H1 (cell line): Measurements from ENCODE around the gene CBFA2T2. TPM values are rescaled to one million over a fixed set of nuclear protein-coding genes. Genes with fewer than 3 reads are reported as not detected.
A peak's percentile ranks its signal among the peaks of the same experiment; 100 is the strongest.

Experiments
- CTCF ChIA-PET: fragments of 300-600 bp; sonication (Branson Sonifier 250); formaldehyde crosslinking; loops from one replicate; lab custom pipeline; 2021; ENCODE audit not compliant: partially characterized antibody; lab: Charles Lee
- POLR2A ChIA-PET: fragments of 300-600 bp; sonication (Branson Sonifier 250); formaldehyde crosslinking; loops from one replicate; lab custom pipeline; 2021; ENCODE audit warnings: inconsistent platforms; ENCODE audit not compliant: partially characterized antibody; lab: Charles Lee
- DNase-seq, 2 experiments: peaks; one replicate each; pipeline versions ENCODE4 v3.0.0 to v3.0.0-alpha.2; 2010 to 2022; ENCODE audit warnings: low spot score in 2 of 2, low read depth in 1 of 2, mixed read lengths in 1 of 2
- FAIRE-seq: peaks from 2 replicates; lab custom pipeline; 2011; peaks lifted over from hg19 to GRCh38; lab: Jason Lieb, UNC
- H2AFZ ChIP-seq: 2 replicates; pipeline ENCODE4 v1.8.1; 2012; ENCODE audit warnings: low read length, inconsistent platforms
- H2AK5ac ChIP-seq: 2 replicates; pipeline ENCODE4 v1.6.1; 2013; ENCODE audit warnings: low read depth, low read length
- H2BK120ac ChIP-seq: replicated peaks from 2 replicates; pipeline ENCODE3; 2013; ENCODE audit warnings: low read depth, low read length, inconsistent platforms
- H2BK12ac ChIP-seq: 2 replicates; pipeline ENCODE4 v1.6.1; 2013; ENCODE audit warnings: low read depth, low read length
- H2BK15ac ChIP-seq: 2 replicates; pipeline ENCODE4 v1.6.1; 2013; ENCODE audit warnings: low read length
- H2BK20ac ChIP-seq: 2 replicates; pipeline ENCODE4 v1.6.1; 2013; ENCODE audit warnings: low read length
- H2BK5ac ChIP-seq: 2 replicates; pipeline ENCODE4 v1.6.1; 2013; ENCODE audit warnings: low read depth, low read length
- H3K14ac ChIP-seq: 2 replicates; pipeline ENCODE4 v1.6.1; 2013; ENCODE audit warnings: inconsistent platforms; ENCODE audit not compliant: insufficient read length
- H3K18ac ChIP-seq: 2 replicates; pipeline ENCODE4 v1.6.1; 2013; ENCODE audit warnings: low read length; ENCODE audit errors: extremely low read depth
- H3K23ac ChIP-seq: 2 replicates; pipeline ENCODE4 v1.6.1; 2013; ENCODE audit warnings: inconsistent platforms; ENCODE audit not compliant: insufficient read length
- H3K23me2 ChIP-seq: 2 replicates; pipeline ENCODE4 v1.6.1; 2013; ENCODE audit warnings: low read depth, low read length
- H3K27ac ChIP-seq: 2 replicates; pipeline ENCODE4 v1.6.1; 2011; ENCODE audit warnings: low read depth, low read length, inconsistent platforms
- H3K27me3 ChIP-seq, 4 experiments: replicated peaks in 1 of 4; 1 replicate in 1 of 4; 2 replicates in 3 of 4; pipeline versions ENCODE4 v1.6.1 to v1.8.1; 2011 to 2013; ENCODE audit warnings: low read length in 3 of 4, mild to moderate bottlenecking in 3 of 4, inconsistent platforms in 2 of 4, mixed read lengths in 2 of 4, moderate library complexity in 1 of 4; ENCODE audit not compliant: control insufficient read depth in 3 of 4, insufficient read depth in 3 of 4; ENCODE audit errors: extremely low read depth in 1 of 4
- H3K36me3 ChIP-seq, 4 experiments: 2 replicates each; pipeline versions ENCODE4 v1.6.1 to v1.8.1; 2011 to 2013; ENCODE audit warnings: mild to moderate bottlenecking in 4 of 4, low read length in 3 of 4, moderate library complexity in 2 of 4, control low read depth in 1 of 4, inconsistent platforms in 1 of 4; ENCODE audit not compliant: insufficient read depth in 4 of 4, control insufficient read depth in 2 of 4
- H3K4ac ChIP-seq: replicated peaks from 2 replicates; pipeline ENCODE3; 2013; ENCODE audit warnings: low read length, low read depth, mixed read lengths, inconsistent platforms; ENCODE audit not compliant: insufficient read length
- H3K4me1 ChIP-seq, 4 experiments: replicated peaks in 1 of 4; 1 replicate in 1 of 4; 2 replicates in 3 of 4; pipeline versions ENCODE4 v1.6.1 to v1.8.1; 2011 to 2013; ENCODE audit warnings: low read length in 3 of 4, inconsistent platforms in 2 of 4, mixed read lengths in 1 of 4; ENCODE audit not compliant: insufficient read depth in 4 of 4, control insufficient read depth in 3 of 4
- H3K4me2 ChIP-seq, 2 experiments: 2 replicates each; pipeline versions ENCODE4 v1.6.1 to v1.8.1; 2011 to 2013; ENCODE audit warnings: low read depth in 2 of 2, low read length in 2 of 2, control low read depth in 1 of 2, inconsistent platforms in 1 of 2, mild to moderate bottlenecking in 1 of 2; ENCODE audit not compliant: insufficient read depth in 1 of 2
- H3K4me3 ChIP-seq, 4 experiments: fragments of 200-600, 300-600 bp in 1 of 4; sonication (generic), shearing (Covaris generic), sonication (Bioruptor Twin) in 1 of 4; 2 replicates each; pipeline versions ENCODE4 v1.5.1 to v1.8.1; 2011 to 2016; ENCODE audit warnings: low read length in 4 of 4, low read depth in 3 of 4, control low read depth in 2 of 4, inconsistent platforms in 2 of 4, mild to moderate bottlenecking in 2 of 4, mixed read lengths in 1 of 4, moderate library complexity in 1 of 4; ENCODE audit not compliant: insufficient read depth in 2 of 4; ENCODE audit errors: extremely low read depth in 1 of 4
- H3K56ac ChIP-seq: replicated peaks from 2 replicates; pipeline ENCODE3; 2013; ENCODE audit warnings: low read depth, mild to moderate bottlenecking, mixed read lengths, low read length, inconsistent platforms; ENCODE audit not compliant: insufficient read length
- H3K79me1 ChIP-seq: 2 replicates; pipeline ENCODE4 v1.6.1; 2013; ENCODE audit warnings: low read depth, low read length, control low read depth
- H3K79me2 ChIP-seq, 2 experiments: 2 replicates each; pipeline versions ENCODE4 v1.6.1 to v1.8.1; 2012 to 2013; ENCODE audit warnings: low read length in 2 of 2, mild to moderate bottlenecking in 2 of 2, inconsistent platforms in 1 of 2; ENCODE audit not compliant: insufficient read depth in 2 of 2, control insufficient read depth in 1 of 2
- H3K9ac ChIP-seq, 4 experiments: replicated peaks in 1 of 4; 1 replicate in 1 of 4; 2 replicates in 3 of 4; pipeline versions ENCODE4 v1.6.1 to v1.8.1; 2011 to 2013; ENCODE audit warnings: low read depth in 3 of 4, low read length in 3 of 4, control low read depth in 2 of 4, mild to moderate bottlenecking in 2 of 4, moderate library complexity in 2 of 4, inconsistent platforms in 1 of 4; ENCODE audit errors: extremely low read depth in 1 of 4
- H3K9me3 ChIP-seq, 2 experiments: 2 replicates each; pipeline versions ENCODE4 v1.6.1 to v1.8.1; 2012 to 2013; ENCODE audit warnings: mild to moderate bottlenecking in 2 of 2, moderate library complexity in 2 of 2, control low read depth in 1 of 2, inconsistent platforms in 1 of 2, low read depth in 1 of 2, low read length in 1 of 2, mixed read lengths in 1 of 2; ENCODE audit not compliant: insufficient read depth in 2 of 2
- H4K20me1 ChIP-seq, 2 experiments: replicated peaks in 1 of 2; 2 replicates each; pipeline versions ENCODE3 to v1.8.1; 2011 to 2013; ENCODE audit warnings: inconsistent platforms in 2 of 2, low read length in 2 of 2, mild to moderate bottlenecking in 1 of 2; ENCODE audit not compliant: insufficient read depth in 2 of 2, control insufficient read depth in 1 of 2
- H4K5ac ChIP-seq: 2 replicates; pipeline ENCODE4 v1.6.1; 2013; ENCODE audit warnings: low read length, low read depth, mixed read lengths, inconsistent platforms; ENCODE audit not compliant: insufficient read length
- H4K8ac ChIP-seq: 2 replicates; pipeline ENCODE4 v1.8.0; 2013; ENCODE audit warnings: mild to moderate bottlenecking, moderate library complexity, low read length, inconsistent platforms; ENCODE audit not compliant: insufficient read depth; ENCODE audit errors: extremely low read depth
- H4K91ac ChIP-seq: replicated peaks from 2 replicates; pipeline ENCODE3; 2013; ENCODE audit warnings: low read length, mixed read lengths, inconsistent platforms; ENCODE audit not compliant: insufficient read length
- EGR1 ChIP-seq: IDR thresholded peaks from 2 replicates; pipeline ENCODE4 v1.6.1; 2011; ENCODE audit warnings: low read depth, low read length, borderline replicate concordance
- EP300 ChIP-seq, 2 experiments: IDR thresholded peaks; 1 replicate in 1 of 2; 2 replicates in 1 of 2; pipeline ENCODE4 v1.6.1; 2011 to 2012; ENCODE audit warnings: low read depth in 2 of 2, low read length in 2 of 2, mild to moderate bottlenecking in 2 of 2, borderline replicate concordance in 1 of 2, inconsistent platforms in 1 of 2, moderate library complexity in 1 of 2
- GABPA ChIP-seq: IDR thresholded peaks from 2 replicates; pipeline ENCODE4 v1.6.1; 2011; ENCODE audit warnings: mild to moderate bottlenecking, low read length, moderate library complexity, borderline replicate concordance; ENCODE audit not compliant: insufficient read depth
- RNF2 ChIP-seq: fragments of 200-900, 300-1000 bp; sonication (generic); IDR thresholded peaks from 2 replicates; pipeline ENCODE4 v1.7.1; 2016; ENCODE audit warnings: borderline replicate concordance, low read depth, mild to moderate bottlenecking, antibody characterized with exemption, low read length; ENCODE audit not compliant: poor library complexity, severe bottlenecking; ENCODE audit errors: missing control alignments
- SUZ12 ChIP-seq: fragments of 200-600 bp; sonication (generic); IDR thresholded peaks from 2 replicates; pipeline ENCODE4 v1.6.1; 2012; ENCODE audit warnings: mild to moderate bottlenecking, inconsistent platforms, low read length, moderate library complexity, mixed read lengths
- WGBS, 2 experiments: shearing (Covaris generic) in 1 of 2; methylation state at CpG; one replicate each; pipeline versions ENCODE4 v1.1.6 to v1.1.7; 2013 to 2015; ENCODE audit warnings: low lambda C conversion rate in 2 of 2, mixed read lengths in 2 of 2, inconsistent platforms in 1 of 2, low coverage in 1 of 2, missing lambda C conversion rate in 1 of 2; ENCODE audit not compliant: insufficient replicate concordance in 2 of 2, insufficient coverage in 1 of 2, insufficient read length in 1 of 2; ENCODE audit errors: extremely low coverage in 1 of 2, missing lambda C conversion rate in 1 of 2; 5-methylcytosine and 5-hydroxymethylcytosine counted together
- polyA plus RNA-seq, 7 experiments: library from polyadenylated mRNA; depleted of rRNA in 3 of 7; stranded (reverse) in 5 of 7; unstranded in 2 of 7; fragments of >200 nt in 5 of 7; fragments of 200-250 nt in 2 of 7; gene quantifications; 1 replicate in 5 of 7; 2 replicates in 1 of 7; 4 replicates in 1 of 7; pipeline versions ENCODE4 v1.2.1 to v1.2.3, GENCODE V29; 2011 to 2013; ENCODE audit warnings: missing spikeins in 2 of 7, mixed read lengths in 2 of 7
- total RNA-seq: library from RNA; stranded (reverse); fragmentation: NEBNext Ultra II Directional; extraction: Animal tissue kit (Norgen Biotek cat#: 25700); gene quantifications from 2 replicates; pipeline ENCODE4 v1.2.1, GENCODE V29; 2021
- TF ChIP-seq, protein P1 (sequence below), 3 experiments: IDR thresholded peaks; 1 replicate in 2 of 3; 2 replicates in 1 of 3; pipeline versions ENCODE4 v1.5.1 to v1.6.1; 2011; ENCODE audit warnings: low read length in 3 of 3, mild to moderate bottlenecking in 3 of 3, inconsistent platforms in 2 of 3, low read depth in 1 of 3, moderate library complexity in 1 of 3; ENCODE audit not compliant: insufficient read depth in 1 of 3; ENCODE audit errors: control extremely low read depth in 1 of 3

CBFA2T2 gene
- total and polyA plus RNA-seq, 2 of the 8 experiments (the other 6 are each of a cell fraction or from before 2014, with no cell fraction given), result 11.6 to 12.9 TPM

DNA sequence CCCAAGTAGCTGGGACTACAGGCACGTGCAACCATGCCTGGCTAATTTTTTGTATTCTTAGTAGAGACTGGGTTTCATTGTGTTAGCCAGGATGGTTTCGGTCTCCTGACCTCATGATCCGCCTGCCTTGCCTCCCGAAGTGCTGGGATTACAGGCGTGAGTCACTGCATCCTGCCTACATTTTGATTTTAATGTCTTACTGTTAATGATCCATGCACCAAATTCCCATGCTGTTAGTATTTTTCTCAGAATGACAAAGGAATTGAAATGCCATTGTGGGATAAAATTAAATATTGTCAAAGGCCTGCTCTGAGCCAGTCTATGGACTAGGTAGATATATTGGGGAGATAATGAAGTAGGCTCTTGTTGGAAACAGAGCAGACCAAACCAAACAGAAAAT is 28.2 kb downstream of the CBFA2T2 start:
- H3K4me1 ChIP-seq, result 0 out of 7 replicates have a peak, but pooled peaks cover 0 to 2% (median 0%) of the 10 kb centered on the region in 4 experiments
- ChIA-PET POLR2A (interaction anchor here (0.7 to 1.1 kb wide), 3 partner anchors 12 to 270 kb away, joined by 3 read pairs; no protein-coding TSS in a partner anchor), CTCF (interaction anchor here (0.6 to 1.4 kb wide), 2 partner anchors 11 to 45 kb away, joined by 3 to 6 read pairs; no protein-coding TSS in a partner anchor)
- WGBS, 2 experiments, result 93% methylated on average over 5 of the region's 5 CpGs; no CpG with 5 or more reads in 1 of the 2 experiments
- H3K36me3 ChIP-seq, result no peaks in the 10 kb centered on the region
- H2BK20ac ChIP-seq, result no peak overlapping the region
- no peak overlapping the region for H2BK120ac ChIP-seq
- H2BK12ac ChIP-seq, result no peak overlapping the region; the same call in 1 of the 2 replicates
- H4K91ac ChIP-seq, result no peak overlapping the region
- H3K4ac ChIP-seq, result no peak overlapping the region
- H3K27ac ChIP-seq, result no peak overlapping the region
- no peak overlapping the region for H3K4me3 ChIP-seq
- H4K8ac ChIP-seq, result no peak overlapping the region
- TF ChIP-seq EGR1 (no peak), EP300 (IDR thresholded peaks at IDR 0.05; ENCODE audit: borderline replicate concordance in 1 of 2, low read depth in 2 of 2, low read length in 2 of 2) (no peak), SUZ12 (no peak), RNF2 (no peak), GABPA (no peak)
- TF ChIP-seq, protein P1, sequence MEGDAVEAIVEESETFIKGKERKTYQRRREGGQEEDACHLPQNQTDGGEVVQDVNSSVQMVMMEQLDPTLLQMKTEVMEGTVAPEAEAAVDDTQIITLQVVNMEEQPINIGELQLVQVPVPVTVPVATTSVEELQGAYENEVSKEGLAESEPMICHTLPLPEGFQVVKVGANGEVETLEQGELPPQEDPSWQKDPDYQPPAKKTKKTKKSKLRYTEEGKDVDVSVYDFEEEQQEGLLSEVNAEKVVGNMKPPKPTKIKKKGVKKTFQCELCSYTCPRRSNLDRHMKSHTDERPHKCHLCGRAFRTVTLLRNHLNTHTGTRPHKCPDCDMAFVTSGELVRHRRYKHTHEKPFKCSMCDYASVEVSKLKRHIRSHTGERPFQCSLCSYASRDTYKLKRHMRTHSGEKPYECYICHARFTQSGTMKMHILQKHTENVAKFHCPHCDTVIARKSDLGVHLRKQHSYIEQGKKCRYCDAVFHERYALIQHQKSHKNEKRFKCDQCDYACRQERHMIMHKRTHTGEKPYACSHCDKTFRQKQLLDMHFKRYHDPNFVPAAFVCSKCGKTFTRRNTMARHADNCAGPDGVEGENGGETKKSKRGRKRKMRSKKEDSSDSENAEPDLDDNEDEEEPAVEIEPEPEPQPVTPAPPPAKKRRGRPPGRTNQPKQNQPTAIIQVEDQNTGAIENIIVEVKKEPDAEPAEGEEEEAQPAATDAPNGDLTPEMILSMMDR (IDR thresholded peaks at IDR 0.05; ENCODE audit: control extremely low read depth in 1 of 3, insufficient read depth in 1 of 3, low read depth in 1 of 3, low read length in 3 of 3), result no peak
- H3K14ac ChIP-seq, result no peak overlapping the region
- no peak overlapping the region for H3K18ac ChIP-seq
- no peak overlapping the region for H2BK15ac ChIP-seq
- no peaks in the 10 kb centered on the region for H3K9me3 ChIP-seq
- no peaks in the 10 kb centered on the region for H3K79me1 ChIP-seq
- no peak overlapping the region for H2AFZ ChIP-seq
- H3K23me2 ChIP-seq, result peaks cover 2% of the 10 kb centered on the region; the same call in 1 of the 2 replicates
- H3K9ac ChIP-seq, result no peak overlapping the region
- H3K23ac ChIP-seq, result no peak overlapping the region
- no peak overlapping the region for H2BK5ac ChIP-seq
- H4K5ac ChIP-seq, result no peak overlapping the region
- no peak for FAIRE-seq
- no peak overlapping the region for H3K4me2 ChIP-seq
- H2AK5ac ChIP-seq, result no peak overlapping the region
- peak in 1 of 2 experiments; percentile 25 for DNase-seq
- no peak overlapping the region for H3K56ac ChIP-seq
- H4K20me1 ChIP-seq, result peaks cover 0 to 3% of the 10 kb centered on the region in 2 experiments
- H3K79me2 ChIP-seq, result no peaks in the 10 kb centered on the region; a peak in 1 of 4 replicates
- H3K27me3 ChIP-seq, result no peaks in the 10 kb centered on the region
